ENCODE data around the gene CX3CL1.

The CX3CL1 gene

DNA sequence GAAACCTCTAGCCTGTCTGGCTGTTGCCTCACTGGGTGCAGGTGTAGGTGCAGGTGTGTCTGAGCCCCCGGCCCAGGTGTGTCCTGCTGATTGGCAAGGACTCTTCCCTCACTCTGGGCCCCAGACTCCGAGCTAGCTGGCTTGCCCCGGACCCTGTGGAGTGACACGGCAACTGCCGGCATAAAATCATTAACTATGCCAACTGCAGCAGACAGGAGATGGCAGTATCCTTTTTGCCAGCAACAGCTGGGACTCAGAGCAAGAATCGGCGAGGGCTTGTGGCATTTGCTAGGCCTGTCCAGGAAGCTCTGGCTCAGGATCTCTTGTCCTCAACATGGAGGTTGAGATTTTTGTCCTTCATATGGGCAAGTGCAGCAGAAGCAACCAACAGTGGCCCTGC lies 54.1 kb downstream of the CX3CL1 start:
- no peak for DNase-seq (ENCODE audit: low read depth in 1 of 2, low spot score in 1 of 2)
- TF ChIP-seq JUND (IDR thresholded peaks at IDR 0.05; ENCODE audit: low read depth): no peak
- in situ Hi-C loops (cut with HindIII; ENCODE audit: low pct_unique_long_range_greater_than_20kb, low sequenced_read_pairs): no loop called here

DNA sequence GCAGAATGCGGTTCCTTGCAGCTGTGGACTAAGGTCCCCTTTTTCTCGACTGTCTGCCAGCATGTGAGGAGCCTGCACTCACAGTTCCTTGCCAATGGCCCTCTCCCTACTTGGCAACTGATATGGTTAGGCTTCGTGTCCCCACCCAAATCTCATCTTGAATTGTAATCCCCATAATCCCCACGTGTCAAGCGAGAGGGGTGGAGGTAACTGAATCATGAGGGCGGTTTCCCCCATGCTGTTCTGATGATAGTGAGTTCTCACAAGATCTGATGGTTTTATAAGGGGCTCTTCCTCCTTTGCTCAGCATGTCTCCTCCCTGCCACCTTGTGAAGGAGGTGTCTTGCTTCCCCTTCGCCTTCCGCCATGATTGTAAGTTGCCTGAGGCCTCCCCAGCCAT lies 55.0 kb downstream of the CX3CL1 start:
- DNase-seq (ENCODE audit: low read depth in 1 of 2, low spot score in 1 of 2): no peak
- TF ChIP-seq JUND (IDR thresholded peaks at IDR 0.05; ENCODE audit: low read depth): no peak
- in situ Hi-C loops (cut with HindIII; ENCODE audit: low pct_unique_long_range_greater_than_20kb, low sequenced_read_pairs): no loop called here

DNA sequence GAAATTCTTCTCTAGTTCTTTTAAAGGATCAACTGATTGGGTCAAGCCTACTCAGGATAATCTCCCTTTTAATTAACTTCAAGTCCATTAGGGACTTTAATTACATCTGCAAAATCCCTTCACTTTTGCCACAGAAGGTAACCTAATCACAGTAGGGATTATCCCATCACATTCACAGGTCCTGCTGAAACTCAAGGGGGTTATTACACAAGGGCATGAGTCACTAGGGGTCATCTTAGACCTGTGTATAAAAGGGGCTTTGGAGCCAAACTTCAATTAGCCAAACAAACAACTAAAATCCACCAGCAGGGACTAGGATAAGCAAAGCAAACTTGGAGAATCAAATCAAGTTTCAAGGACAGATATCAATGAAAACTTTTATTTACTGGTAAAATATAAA lies 55.5 kb downstream of the CX3CL1 start:
- in situ Hi-C loops (cut with HindIII; ENCODE audit: low pct_unique_long_range_greater_than_20kb, low sequenced_read_pairs): no loop called here
- no peak for DNase-seq (ENCODE audit: low read depth in 1 of 2, low spot score in 1 of 2)
- TF ChIP-seq JUND (IDR thresholded peaks at IDR 0.05; ENCODE audit: low read depth): no peak

DNA sequence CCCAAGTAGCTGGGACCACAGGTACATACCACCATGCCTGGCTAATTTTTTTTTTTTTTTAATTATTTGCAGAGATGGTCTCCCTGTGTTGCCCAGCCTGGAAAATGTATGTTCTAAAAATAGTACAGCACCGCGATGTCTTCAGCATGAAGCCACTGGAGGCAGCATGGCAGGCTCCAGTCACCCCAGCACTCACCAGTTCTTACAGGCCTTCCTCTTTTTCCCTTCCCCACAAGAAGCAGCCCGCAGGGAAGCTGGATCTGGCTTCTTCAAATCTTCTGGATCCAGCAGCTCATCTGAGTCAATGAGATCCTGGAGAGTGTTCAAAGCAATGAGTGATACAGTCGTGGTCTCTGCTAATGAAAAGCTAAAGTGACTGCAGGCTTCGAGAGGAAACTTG lies 58.7 kb downstream of the CX3CL1 start:
- no peak for TF ChIP-seq JUND (IDR thresholded peaks at IDR 0.05; ENCODE audit: low read depth)
- in situ Hi-C loops (cut with HindIII; ENCODE audit: low pct_unique_long_range_greater_than_20kb, low sequenced_read_pairs): no loop called here
- no peak for DNase-seq (ENCODE audit: low read depth in 1 of 2, low spot score in 1 of 2)

DNA sequence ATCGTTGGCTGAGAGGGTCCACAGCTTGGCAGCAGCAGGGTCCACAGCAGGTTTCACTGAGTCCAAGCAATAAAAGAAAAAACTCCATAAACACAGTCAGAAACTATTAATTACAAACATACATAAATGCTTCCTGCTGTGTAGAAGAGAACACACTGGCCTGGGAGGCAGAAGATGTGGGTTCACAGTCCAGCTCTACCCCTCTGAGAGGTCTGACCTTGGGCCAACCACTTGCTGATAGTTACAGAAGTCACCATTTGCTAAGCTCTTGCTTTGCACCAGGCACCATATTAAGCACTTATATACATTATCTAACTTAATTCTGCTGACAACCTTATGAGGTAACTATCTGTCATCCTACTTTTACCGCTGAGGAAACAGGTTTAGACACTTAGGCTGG lies 60.2 kb downstream of the CX3CL1 start:
- DNase-seq (ENCODE audit: low read depth in 1 of 2, low spot score in 1 of 2): no peak
- TF ChIP-seq JUND (IDR thresholded peaks at IDR 0.05; ENCODE audit: low read depth): no peak
- in situ Hi-C loops (cut with HindIII; ENCODE audit: low pct_unique_long_range_greater_than_20kb, low sequenced_read_pairs): no loop called here

DNA sequence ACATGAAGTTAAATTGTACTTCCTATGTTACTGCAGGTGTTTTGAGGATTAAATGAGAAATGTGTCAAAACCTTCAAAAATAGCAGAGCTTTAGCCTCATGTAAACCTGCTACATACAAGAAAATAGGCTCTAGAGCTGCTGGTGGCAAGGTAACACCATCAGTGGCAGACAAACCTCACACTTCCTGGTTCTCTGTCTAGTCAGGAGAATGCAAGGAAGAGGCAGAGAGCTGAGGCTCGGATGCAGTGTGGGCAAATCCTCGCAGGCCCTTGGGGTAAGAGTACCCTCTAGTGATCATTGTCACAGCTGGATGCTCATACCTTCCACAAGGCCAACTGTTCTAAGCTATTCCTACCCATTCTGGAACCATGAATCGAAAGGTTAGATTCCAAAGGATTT lies 60.7 kb downstream of the CX3CL1 start:
- TF ChIP-seq JUND (IDR thresholded peaks at IDR 0.05; ENCODE audit: low read depth): no peak
- in situ Hi-C loops (cut with HindIII; ENCODE audit: low pct_unique_long_range_greater_than_20kb, low sequenced_read_pairs): no loop called here
- no peak for DNase-seq (ENCODE audit: low read depth in 1 of 2, low spot score in 1 of 2)

DNA sequence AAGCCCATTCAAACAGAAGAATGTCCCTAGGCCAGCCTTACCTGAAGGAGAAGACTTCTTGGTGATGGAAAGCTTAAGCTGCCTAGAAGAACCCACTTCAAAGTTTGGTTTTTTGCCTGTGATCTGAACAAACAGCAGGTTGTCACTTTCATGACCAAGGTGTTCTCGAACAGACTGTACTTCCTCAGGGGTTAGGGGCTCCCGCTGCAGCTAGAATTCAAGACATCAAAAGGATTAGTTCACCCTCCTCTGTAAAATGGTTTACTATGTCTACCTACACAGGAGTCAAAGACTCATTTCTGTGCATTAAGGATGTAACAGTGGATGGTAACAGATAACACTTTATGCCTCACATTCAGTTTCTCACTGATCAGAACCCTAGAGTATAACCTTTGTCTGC lies 61.7 kb downstream of the CX3CL1 start:
- in situ Hi-C loops (cut with HindIII; ENCODE audit: low pct_unique_long_range_greater_than_20kb, low sequenced_read_pairs): no loop called here
- DNase-seq (ENCODE audit: low read depth in 1 of 2, low spot score in 1 of 2): no peak
- TF ChIP-seq JUND (IDR thresholded peaks at IDR 0.05; ENCODE audit: low read depth): no peak

All from T47D (cell line).